Measurements from ENCODE around the gene AKAP1.
"Not testable (repeated sequence)": the region's sequence is repeated elsewhere in the genome, so short reads cannot be mapped to it uniquely, and the experiment has no call there.

DNA sequence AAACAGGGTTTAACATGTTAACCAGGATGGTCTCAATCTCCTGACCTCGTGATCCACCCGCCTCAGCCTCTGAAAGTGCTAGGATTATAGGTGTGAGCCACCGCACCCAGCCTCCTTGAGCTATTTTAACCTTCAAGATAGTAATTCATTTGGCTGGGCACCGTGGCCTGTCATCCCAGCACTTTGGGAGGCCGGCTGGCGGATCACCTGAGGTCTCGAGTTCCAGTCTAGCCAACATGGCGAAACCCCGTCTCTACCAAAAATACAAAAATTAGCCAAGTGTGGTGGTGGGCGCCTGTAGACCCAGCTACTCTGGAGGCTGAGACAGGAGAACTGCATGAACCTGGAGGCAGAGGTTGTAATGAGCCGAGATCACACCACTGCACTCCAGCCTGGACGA is 17.6 kb downstream of the AKAP1 start:
- not testable (repeated sequence) for TF ChIP-seq POLR2AphosphoS5 (IDR thresholded peaks at IDR 0.05); RAD21 (conservative IDR thresholded peaks at IDR 0.05); EP300 (conservative IDR thresholded peaks at IDR 0.05; ENCODE audit: poor library complexity, severe bottlenecking); EZH2 (IDR thresholded peaks at IDR 0.05; ENCODE audit: borderline replicate concordance, insufficient read depth, low read length, poor library complexity, severe bottlenecking); SMC3 (conservative IDR thresholded peaks at IDR 0.05; ENCODE audit: poor library complexity); TAF1 (IDR thresholded peaks at IDR 0.05; ENCODE audit: low read depth)
- TF ChIP-seq, protein P1, sequence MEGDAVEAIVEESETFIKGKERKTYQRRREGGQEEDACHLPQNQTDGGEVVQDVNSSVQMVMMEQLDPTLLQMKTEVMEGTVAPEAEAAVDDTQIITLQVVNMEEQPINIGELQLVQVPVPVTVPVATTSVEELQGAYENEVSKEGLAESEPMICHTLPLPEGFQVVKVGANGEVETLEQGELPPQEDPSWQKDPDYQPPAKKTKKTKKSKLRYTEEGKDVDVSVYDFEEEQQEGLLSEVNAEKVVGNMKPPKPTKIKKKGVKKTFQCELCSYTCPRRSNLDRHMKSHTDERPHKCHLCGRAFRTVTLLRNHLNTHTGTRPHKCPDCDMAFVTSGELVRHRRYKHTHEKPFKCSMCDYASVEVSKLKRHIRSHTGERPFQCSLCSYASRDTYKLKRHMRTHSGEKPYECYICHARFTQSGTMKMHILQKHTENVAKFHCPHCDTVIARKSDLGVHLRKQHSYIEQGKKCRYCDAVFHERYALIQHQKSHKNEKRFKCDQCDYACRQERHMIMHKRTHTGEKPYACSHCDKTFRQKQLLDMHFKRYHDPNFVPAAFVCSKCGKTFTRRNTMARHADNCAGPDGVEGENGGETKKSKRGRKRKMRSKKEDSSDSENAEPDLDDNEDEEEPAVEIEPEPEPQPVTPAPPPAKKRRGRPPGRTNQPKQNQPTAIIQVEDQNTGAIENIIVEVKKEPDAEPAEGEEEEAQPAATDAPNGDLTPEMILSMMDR (IDR thresholded peaks at IDR 0.05; ENCODE audit: poor library complexity, severe bottlenecking): not testable (repeated sequence)
